A549 (cell line): ENCODE measurements around the gene GPLD1. TPM values are rescaled to one million over a fixed set of nuclear protein-coding genes. Genes with fewer than 3 reads are reported as not detected.

ENCODE experiments used
- ATAC-seq, 2 experiments: fragments of 200-7000 bp in 1 of 2; fragments of >200 bp in 1 of 2; cut with Nextera tagmentation in 1 of 2; cut with Tn5 transposase in 1 of 2; 3 replicates each; pipeline versions ENCODE4 v1.8.0 to v1.9.1; 2018 to 2020; ENCODE audit warnings: mild to moderate bottlenecking in 1 of 2, moderate library complexity in 1 of 2
- CTCF ChIA-PET: fragments of 300-600 bp; sonication (Branson Sonifier 250); formaldehyde crosslinking; extraction: SDS; loops from one replicate; lab custom pipeline; 2021; ENCODE audit warnings: antibody characterized with exemption, inconsistent platforms; lab: Yijun Ruan, JAX
- POLR2A ChIA-PET: fragments of 350-600 bp; formaldehyde crosslinking; extraction: SDS; loops from one replicate; lab custom pipeline; 2021; ENCODE audit warnings: antibody characterized with exemption, inconsistent platforms; lab: Yijun Ruan, JAX
- DNase-seq, 2 experiments: peaks; one replicate each; pipeline versions ENCODE4 v3.0.0 to v3.0.0-alpha.2; 2011 to 2016; ENCODE audit warnings: low read depth in 1 of 2, low spot score in 1 of 2
- FAIRE-seq: peaks from 2 replicates; lab custom pipeline; 2011; peaks lifted over from hg19 to GRCh38; lab: Jason Lieb, UNC
- H3K27ac ChIP-seq, 2 experiments: fragments of >200 bp; sonication (Bioruptor Twin); formaldehyde crosslinking; 3 replicates each; pipeline ENCODE4 v1.5.1; 2016 to 2017
- H3K4me1 ChIP-seq: fragments of >200 bp; sonication (Bioruptor Twin); formaldehyde crosslinking; 3 replicates; pipeline ENCODE4 v1.6.1; 2016
- H3K4me2 ChIP-seq: fragments of >200 bp; sonication (Bioruptor Twin); formaldehyde crosslinking; 3 replicates; pipeline ENCODE4 v1.6.1; 2016
- H3K4me3 ChIP-seq: fragments of >200 bp; sonication (Bioruptor Twin); formaldehyde crosslinking; 3 replicates; pipeline ENCODE4 v1.5.1; 2016
- H3K9me3 ChIP-seq: fragments of >200 bp; sonication (Bioruptor Twin); formaldehyde crosslinking; 3 replicates; pipeline ENCODE4 v1.6.1; 2016
- ATOH8 ChIP-seq: fragments of 250-450 bp; sonication (Bioruptor Pico); IDR thresholded peaks from 2 replicates; pipeline ENCODE4 v1.5.0; 2020; ENCODE audit warnings: low read depth, mild to moderate bottlenecking, moderate library complexity
- CBX8 ChIP-seq: fragments of 200-600 bp; sonication (generic); IDR thresholded peaks from 2 replicates; pipeline ENCODE4 v1.6.1; 2016
- EHMT2 ChIP-seq: fragments of 200-600 bp; sonication (generic); IDR thresholded peaks from 2 replicates; pipeline ENCODE4 v1.6.1; 2016; ENCODE audit warnings: antibody characterized with exemption, low read depth, mild to moderate bottlenecking, moderate library complexity
- ELK1 ChIP-seq: fragments of 150-350 bp; IDR thresholded peaks from 2 replicates; pipeline ENCODE4 v1.6.1; 2014; ENCODE audit warnings: low read depth, mild to moderate bottlenecking, low read length
- FOSB ChIP-seq: fragments of 250-450 bp; sonication (Bioruptor Pico); IDR thresholded peaks from 2 replicates; pipeline ENCODE4 v1.5.0; 2020; ENCODE audit warnings: mild to moderate bottlenecking, moderate library complexity
- FOSL2 ChIP-seq, 2 experiments: fragments of 450-650 bp in 1 of 2; fragments of >200 bp in 1 of 2; sonication (Bioruptor Twin) in 1 of 2; formaldehyde crosslinking; IDR thresholded peaks; 2 replicates each; pipeline versions ENCODE4 v1.5.0 to v1.6.1; 2016 to 2020; ENCODE audit warnings: mild to moderate bottlenecking in 1 of 2, moderate library complexity in 1 of 2
- FOXS1 ChIP-seq: fragments of 250-450 bp; sonication (Bioruptor Pico); IDR thresholded peaks from 2 replicates; pipeline ENCODE4 v1.5.0; 2020; ENCODE audit warnings: mild to moderate bottlenecking, moderate library complexity
- HOXA7 ChIP-seq: fragments of 250-450 bp; sonication (Bioruptor Pico); IDR thresholded peaks from 2 replicates; pipeline ENCODE4 v1.5.0; 2020; ENCODE audit warnings: mild to moderate bottlenecking, moderate library complexity
- HOXB13 ChIP-seq: fragments of 250-450 bp; sonication (Bioruptor Pico); IDR thresholded peaks from 2 replicates; pipeline ENCODE4 v1.5.0; 2020; ENCODE audit warnings: low read depth, mild to moderate bottlenecking, moderate library complexity
- KDM1A ChIP-seq: fragments of 200-600 bp; sonication (generic); IDR thresholded peaks from 2 replicates; pipeline ENCODE4 v1.6.1; 2016; ENCODE audit warnings: low read depth, mild to moderate bottlenecking
- KDM5A ChIP-seq: fragments of 200-600 bp; sonication (generic); IDR thresholded peaks from 2 replicates; pipeline ENCODE4 v1.6.1; 2016; ENCODE audit warnings: antibody characterized with exemption, mild to moderate bottlenecking
- MAFK ChIP-seq: fragments of 450-650 bp; IDR thresholded peaks from 2 replicates; pipeline ENCODE4 v1.6.1; 2014; ENCODE audit not compliant: partially characterized antibody
- MAX ChIP-seq: IDR thresholded peaks from 2 replicates; pipeline ENCODE4 v1.6.1; 2012
- NFE2L2 ChIP-seq: fragments of 150-350 bp; conservative IDR thresholded peaks from 2 replicates; pipeline ENCODE4 v1.6.1; 2014; ENCODE audit warnings: low read length
- NPAS2 ChIP-seq: fragments of 250-450 bp; sonication (Bioruptor Pico); IDR thresholded peaks from 2 replicates; pipeline ENCODE4 v1.8.0; 2022; ENCODE audit warnings: mild to moderate bottlenecking, moderate library complexity, borderline replicate concordance
- PBX3 ChIP-seq: IDR thresholded peaks from 2 replicates; pipeline ENCODE4 v1.6.1; 2012
- RAD21 ChIP-seq, 2 experiments: fragments of >200 bp in 1 of 2; sonication (Bioruptor Twin) in 1 of 2; formaldehyde crosslinking in 1 of 2; IDR thresholded peaks in 1 of 2; conservative IDR thresholded peaks in 1 of 2; 2 replicates in 1 of 2; 3 replicates in 1 of 2; pipeline ENCODE4 v1.6.1; 2012 to 2018; ENCODE audit warnings: inconsistent platforms in 1 of 2
- RCOR1 ChIP-seq: fragments of 150-350 bp; IDR thresholded peaks from 2 replicates; pipeline ENCODE4 v1.6.1; 2014; ENCODE audit warnings: antibody characterized with exemption, low read length, low read depth
- RNF2 ChIP-seq: fragments of 200-600 bp; sonication (generic); IDR thresholded peaks from 2 replicates; pipeline ENCODE4 v1.6.1; 2016; ENCODE audit warnings: low read depth, mild to moderate bottlenecking, antibody characterized with exemption, moderate library complexity, borderline replicate concordance
- SMC3 ChIP-seq: fragments of >200 bp; sonication (Bioruptor Twin); formaldehyde crosslinking; IDR thresholded peaks from 3 replicates; pipeline ENCODE4 v1.6.1; 2018; ENCODE audit warnings: inconsistent platforms
- TFCP2L1 ChIP-seq: fragments of 250-450 bp; sonication (Bioruptor Pico); IDR thresholded peaks from 2 replicates; pipeline ENCODE4 v1.5.0; 2021; ENCODE audit warnings: mild to moderate bottlenecking
- ZC3H11A ChIP-seq: fragments of 450-650 bp; IDR thresholded peaks from 2 replicates; pipeline ENCODE4 v1.6.1; 2014; ENCODE audit warnings: antibody characterized with exemption, mild to moderate bottlenecking
- ZSCAN20 ChIP-seq: fragments of 250-450 bp; sonication (Bioruptor Pico); IDR thresholded peaks from 2 replicates; pipeline ENCODE4 v1.8.0; 2022; ENCODE audit warnings: mild to moderate bottlenecking, moderate library complexity
- WGBS: methylation state at CpG from one replicate; pipeline ENCODE4 v1.1.6; 2017; ENCODE audit errors: missing lambda C conversion rate; 5-methylcytosine and 5-hydroxymethylcytosine counted together
- polyA plus RNA-seq, 4 experiments: library from polyadenylated mRNA; depleted of rRNA in 3 of 4; stranded (reverse); fragments of >200 nt; fragmentation: RNase III in 1 of 4; extraction: RNeasy Plus Mini Kit Qiagen cat#74134 plus additional on column Dnase treatment in 1 of 4; gene quantifications; 2 replicates in 3 of 4; 3 replicates in 1 of 4; pipeline ENCODE4 v1.2.3, GENCODE V29; 2011 to 2017

GPLD1 gene
- polyA plus RNA-seq, 2 of the 4 experiments (the other 2 are of a cell fraction) = 1.3 to 2.6 TPM

- Histone ChIP-seq H3K4me3 (no peak overlapping the region), H3K9me3 (no peaks in the 10 kb centered on the region), H3K4me2 (no peak overlapping the region), H3K27ac (no peak overlapping the region), H3K4me1 (no peaks in the 10 kb centered on the region)
- no peak for TF ChIP-seq RAD21 (conservative IDR thresholded peaks at IDR 0.05 in 1 of 2, IDR thresholded peaks at IDR 0.05 in 1 of 2)
- peak; percentile 42 for TF ChIP-seq MAFK
- DNase-seq (no peak), ATAC-seq (no peak), FAIRE-seq (no peak)
- ChIA-PET POLR2A (no interaction called here), CTCF (interaction anchor here (1.6 to 4.5 kb wide), 3 partner anchors 11 to 14 kb away, joined by 3 to 24 read pairs (median 7); no protein-coding TSS in a partner anchor)
- 85% methylated on average over 3 of the region's 3 CpGs for WGBS
These were observed 45.8 kb upstream of the GPLD1 start for GRCh38 chr6:24535210-24535609.

GRCh38 chr6:24534329-24534728, 45.0 kb upstream of the GPLD1 start:
- H3K4me3 ChIP-seq = no peak overlapping the region
- DNase-seq (no peak), ATAC-seq (no peak), FAIRE-seq (no peak)
- H3K4me1 ChIP-seq = no peaks in the 10 kb centered on the region
- TF ChIP-seq NPAS2 (no peak), MAX (no peak), NFE2L2 (no peak), EHMT2 (no peak), FOSB (CRISPR knock-in tag) (no peak), MAFK (no peak), KDM1A (no peak), SMC3 (no peak), PBX3 (no peak), CBX8 (no peak), FOSL2 (IDR thresholded peaks at IDR 0.05) (no peak), FOSL2 (CRISPR knock-in tag; IDR thresholded peaks at IDR 0.05) (no peak), KDM5A (no peak), RCOR1 (no peak), TFCP2L1 (CRISPR knock-in tag) (no peak), RNF2 (no peak), ELK1 (no peak), ATOH8 (CRISPR knock-in tag) (no peak)
- no peak overlapping the region for H3K27ac ChIP-seq
- H3K4me2 ChIP-seq = no peak overlapping the region
- POLR2A ChIA-PET = no interaction called here
- no peaks in the 10 kb centered on the region for H3K9me3 ChIP-seq
- 92% methylated on average over 5 of the region's 5 CpGs for WGBS
- CTCF ChIA-PET = interaction anchor here (1.6 to 4.5 kb wide), 2 partner anchors 10 to 13 kb away, joined by 3 to 24 read pairs; no protein-coding TSS in a partner anchor

- Histone ChIP-seq H3K4me2 (no peak overlapping the region), H3K4me1 (no peaks in the 10 kb centered on the region), H3K4me3 (no peak overlapping the region), H3K9me3 (no peaks in the 10 kb centered on the region), H3K27ac (no peak overlapping the region)
- POLR2A ChIA-PET = no interaction called here
- WGBS = 93% methylated on average over 1 of the region's 1 CpG
- no peak for FAIRE-seq
- CTCF ChIA-PET = no interaction called here
- no peak for ATAC-seq
- DNase-seq = no peak
- no peak for TF ChIP-seq FOSB (CRISPR knock-in tag)
- TF ChIP-seq KDM5A = no peak
- no peak for TF ChIP-seq ZSCAN20
- no peak for TF ChIP-seq HOXA7 (CRISPR knock-in tag)
- TF ChIP-seq FOXS1 = no peak
- no peak for TF ChIP-seq HOXB13 (CRISPR knock-in tag)
- no peak for TF ChIP-seq SMC3
- no peak for TF ChIP-seq ZC3H11A
These were observed 40.6 kb upstream of the GPLD1 start for GRCh38 chr6:24529985-24530384.
